ENCODE data around the gene ANO1.

The ANO1 gene

DNA sequence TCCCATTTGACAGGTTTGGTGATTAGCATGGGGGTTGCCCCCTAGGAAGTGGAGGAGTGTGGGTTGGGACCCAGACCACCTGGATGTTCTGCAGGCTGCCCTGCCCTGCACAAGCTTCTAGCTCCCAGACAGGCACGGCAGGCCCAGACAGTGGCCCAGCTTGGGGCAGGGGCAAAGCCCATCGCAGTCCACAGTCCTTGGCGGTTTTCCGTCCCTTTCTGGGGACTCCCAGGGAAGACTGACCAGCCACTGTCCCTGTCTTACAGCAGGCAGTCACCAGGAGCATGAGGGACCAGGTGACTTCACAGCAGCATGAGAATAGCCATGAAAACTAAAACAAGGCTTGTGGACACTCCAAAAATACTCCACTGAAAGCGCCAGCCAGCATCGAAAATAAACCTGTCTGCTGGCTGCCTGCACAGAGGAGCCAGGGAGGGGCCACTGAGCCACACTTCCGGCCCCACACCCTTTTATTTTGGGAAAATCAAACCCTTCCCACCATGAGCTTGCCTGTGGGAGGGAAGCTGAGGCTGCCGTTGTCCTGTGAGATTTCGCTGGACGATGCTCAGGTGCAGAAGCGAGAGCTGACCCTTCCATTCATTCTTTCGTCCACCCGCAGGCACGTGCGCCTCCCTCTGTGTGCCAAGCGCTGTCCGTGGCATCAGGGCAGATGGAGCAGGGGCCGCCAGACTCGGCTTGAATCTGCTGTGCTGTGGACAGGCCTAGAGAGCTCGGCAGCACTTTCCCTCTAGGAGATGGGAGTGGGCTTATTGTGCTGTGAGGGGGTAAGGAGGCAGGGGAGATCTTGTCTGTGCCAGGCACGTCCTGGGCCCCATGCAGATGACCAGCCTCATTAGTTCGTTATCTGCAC lies 153.0 kb downstream of the ANO1 start:
- Histone ChIP-seq H4K8ac (ENCODE audit: low read depth, low read length) (peak overlapping the region; percentile 4), H3K23ac (ENCODE audit: low read length) (no peak overlapping the region), H4K12ac (ENCODE audit: low read depth, low read length) (no peak overlapping the region), H3K9ac (ENCODE audit: low read length) (no peak overlapping the region), H3K9me3 (ENCODE audit: insufficient read depth, low read depth, low read length) (no peaks in the 10 kb centered on the region), H2AFZ (ENCODE audit: insufficient read depth, low read length, poor library complexity) (no peak overlapping the region), H3K27ac (ENCODE audit: low read depth, low read length) (no peak overlapping the region), H3K79me2 (ENCODE audit: control insufficient read depth, insufficient read depth, low read length, poor library complexity) (no peaks in the 10 kb centered on the region), H3K27me3 (ENCODE audit: insufficient read depth, low read length) (no peaks in the 10 kb centered on the region), H3K4me2 (ENCODE audit: low read length) (no peak overlapping the region), H3K79me1 (ENCODE audit: low read length) (no peaks in the 10 kb centered on the region), H3K4me1 (ENCODE audit: control insufficient read depth in 1 of 2, insufficient read depth in 2 of 2, low read length in 2 of 2) (peaks cover 1 to 3% of the 10 kb centered on the region in 2 experiments), H3K36me3 (ENCODE audit: control insufficient read depth in 1 of 2, insufficient read depth in 2 of 2, low read length in 2 of 2) (no peaks in the 10 kb centered on the region), H3K4ac (ENCODE audit: low read depth, low read length) (no peak overlapping the region), H2BK12ac (ENCODE audit: low read length) (no peak overlapping the region), H4K91ac (ENCODE audit: low read depth, low read length) (peak overlapping the region; percentile 71), H3K18ac (ENCODE audit: low read length) (no peak overlapping the region), H3K4me3 (ENCODE audit: low read depth, low read length) (no peak overlapping the region), H3K14ac (ENCODE audit: low read length) (no peak overlapping the region), H2BK120ac (ENCODE audit: insufficient read depth, low read length, poor library complexity) (no peak overlapping the region), H2AK5ac (ENCODE audit: low read length) (no peak overlapping the region), H2BK5ac (ENCODE audit: low read depth, low read length, poor library complexity) (no peak overlapping the region)
- no peak for DNase-seq
- WGBS (ENCODE audit: extremely low coverage, insufficient coverage, insufficient read length) = no CpG with 5 or more reads among the region's 22 CpGs

DNA sequence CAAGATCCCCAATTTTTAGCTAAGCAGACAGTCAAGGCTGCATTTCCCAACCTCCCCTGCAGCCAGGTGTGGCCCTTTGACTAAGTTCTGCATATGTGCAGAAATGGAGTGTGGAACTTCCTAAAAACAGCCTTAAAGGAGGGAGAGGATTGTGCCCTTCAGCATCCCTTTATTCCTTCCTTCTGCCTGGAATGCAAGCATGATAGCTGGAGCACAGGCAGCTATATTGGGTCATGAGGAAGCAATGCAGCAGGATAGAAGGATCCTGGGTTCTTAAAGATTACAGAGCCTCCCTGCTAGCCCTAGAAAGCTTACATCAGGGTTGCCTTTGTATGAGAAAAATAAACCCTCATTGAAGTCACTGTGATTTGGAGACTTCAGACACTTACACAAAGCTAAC lies 154.9 kb downstream of the ANO1 start:
- no peak for DNase-seq
- Histone ChIP-seq H3K4me3 (ENCODE audit: low read depth, low read length) (no peak overlapping the region), H2BK5ac (ENCODE audit: low read depth, low read length, poor library complexity) (no peak overlapping the region), H2BK120ac (ENCODE audit: insufficient read depth, low read length, poor library complexity) (no peak overlapping the region), H3K79me2 (ENCODE audit: control insufficient read depth, insufficient read depth, low read length, poor library complexity) (no peaks in the 10 kb centered on the region), H3K9me3 (ENCODE audit: insufficient read depth, low read depth, low read length) (no peaks in the 10 kb centered on the region), H2AFZ (ENCODE audit: insufficient read depth, low read length, poor library complexity) (no peak overlapping the region), H4K91ac (ENCODE audit: low read depth, low read length) (no peak overlapping the region), H3K18ac (ENCODE audit: low read length) (no peak overlapping the region), H3K4me1 (ENCODE audit: control insufficient read depth in 1 of 2, insufficient read depth in 2 of 2, low read length in 2 of 2) (no peaks in the 10 kb centered on the region), H3K14ac (ENCODE audit: low read length) (no peak overlapping the region), H3K4me2 (ENCODE audit: low read length) (no peak overlapping the region), H2AK5ac (ENCODE audit: low read length) (no peak overlapping the region), H3K36me3 (ENCODE audit: control insufficient read depth in 1 of 2, insufficient read depth in 2 of 2, low read length in 2 of 2) (no peaks in the 10 kb centered on the region), H3K79me1 (ENCODE audit: low read length) (no peaks in the 10 kb centered on the region), H3K9ac (ENCODE audit: low read length) (no peak overlapping the region), H3K23ac (ENCODE audit: low read length) (no peak overlapping the region), H4K8ac (ENCODE audit: low read depth, low read length) (no peak overlapping the region), H3K27ac (ENCODE audit: low read depth, low read length) (no peak overlapping the region), H4K12ac (ENCODE audit: low read depth, low read length) (no peak overlapping the region), H2BK12ac (ENCODE audit: low read length) (no peak overlapping the region), H3K27me3 (ENCODE audit: insufficient read depth, low read length) (no peaks in the 10 kb centered on the region), H3K4ac (ENCODE audit: low read depth, low read length) (no peak overlapping the region)

DNA sequence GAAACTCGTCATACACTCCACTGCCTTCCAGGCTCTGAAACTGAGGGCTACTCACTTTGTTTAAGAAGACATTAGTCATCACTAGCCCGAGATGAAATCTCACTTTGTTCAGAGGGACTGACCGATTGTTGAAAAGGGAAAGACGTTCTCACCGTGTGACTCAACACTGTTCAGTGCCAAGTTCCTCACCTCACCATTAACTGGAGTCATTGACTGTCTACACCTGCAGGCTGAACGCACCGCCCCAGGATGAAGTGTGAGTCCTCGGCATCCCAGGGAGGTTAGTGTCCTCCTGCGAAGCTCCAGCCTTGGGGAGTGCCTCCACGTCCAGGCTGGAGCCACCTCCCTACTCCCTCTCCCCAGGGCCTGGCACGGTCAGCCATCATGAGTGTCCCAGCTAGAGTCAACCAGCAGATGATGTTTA lies 155.4 kb downstream of the ANO1 start:
- peak; percentile 90 to 94 for DNase-seq
- Histone ChIP-seq H4K8ac (ENCODE audit: low read depth, low read length) (no peak overlapping the region), H3K9me3 (ENCODE audit: insufficient read depth, low read depth, low read length) (no peaks in the 10 kb centered on the region), H3K18ac (ENCODE audit: low read length) (no peak overlapping the region), H3K4me2 (ENCODE audit: low read length) (no peak overlapping the region), H2BK120ac (ENCODE audit: insufficient read depth, low read length, poor library complexity) (no peak overlapping the region), H4K12ac (ENCODE audit: low read depth, low read length) (no peak overlapping the region), H3K27me3 (ENCODE audit: insufficient read depth, low read length) (no peaks in the 10 kb centered on the region), H2BK5ac (ENCODE audit: low read depth, low read length, poor library complexity) (no peak overlapping the region), H3K79me2 (ENCODE audit: control insufficient read depth, insufficient read depth, low read length, poor library complexity) (no peaks in the 10 kb centered on the region), H4K91ac (ENCODE audit: low read depth, low read length) (no peak overlapping the region), H2AFZ (ENCODE audit: insufficient read depth, low read length, poor library complexity) (no peak overlapping the region), H3K14ac (ENCODE audit: low read length) (no peak overlapping the region), H2BK12ac (ENCODE audit: low read length) (no peak overlapping the region), H3K27ac (ENCODE audit: low read depth, low read length) (no peak overlapping the region), H3K4me3 (ENCODE audit: low read depth, low read length) (no peak overlapping the region), H3K36me3 (ENCODE audit: control insufficient read depth in 1 of 2, insufficient read depth in 2 of 2, low read length in 2 of 2) (no peaks in the 10 kb centered on the region), H3K4ac (ENCODE audit: low read depth, low read length) (no peak overlapping the region), H3K79me1 (ENCODE audit: low read length) (no peaks in the 10 kb centered on the region), H3K9ac (ENCODE audit: low read length) (no peak overlapping the region), H2AK5ac (ENCODE audit: low read length) (no peak overlapping the region), H3K4me1 (ENCODE audit: control insufficient read depth in 1 of 2, insufficient read depth in 2 of 2, low read length in 2 of 2) (no peaks in the 10 kb centered on the region), H3K23ac (ENCODE audit: low read length) (no peak overlapping the region)
- WGBS (ENCODE audit: extremely low coverage, insufficient coverage, insufficient read length) = no CpG with 5 or more reads among the region's 11 CpGs

DNA sequence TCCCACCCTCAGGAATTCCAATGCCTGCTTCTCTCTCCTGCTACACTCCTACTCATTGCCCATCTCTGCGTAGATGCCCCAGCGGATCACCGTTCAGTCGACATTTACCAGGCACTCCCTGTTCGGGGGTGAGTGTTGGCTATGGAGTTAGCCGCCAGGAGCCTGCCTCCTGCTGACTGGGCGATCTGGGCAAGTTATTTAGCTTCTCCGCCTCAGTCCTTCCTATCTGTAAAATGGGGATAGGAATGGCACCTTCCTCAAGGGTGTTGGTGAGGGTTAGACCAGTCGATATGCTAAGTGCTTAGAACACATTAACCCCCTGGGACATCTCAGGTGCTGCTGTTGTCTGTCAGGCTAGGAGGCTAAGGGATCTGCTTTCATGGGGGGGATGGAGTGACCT lies 155.8 kb downstream of the ANO1 start:
- Histone ChIP-seq H3K9ac (ENCODE audit: low read length) (no peak overlapping the region), H4K8ac (ENCODE audit: low read depth, low read length) (no peak overlapping the region), H3K4ac (ENCODE audit: low read depth, low read length) (no peak overlapping the region), H3K9me3 (ENCODE audit: insufficient read depth, low read depth, low read length) (no peaks in the 10 kb centered on the region), H3K36me3 (ENCODE audit: control insufficient read depth in 1 of 2, insufficient read depth in 2 of 2, low read length in 2 of 2) (no peaks in the 10 kb centered on the region), H3K4me2 (ENCODE audit: low read length) (no peak overlapping the region), H3K79me1 (ENCODE audit: low read length) (no peaks in the 10 kb centered on the region), H3K4me3 (ENCODE audit: low read depth, low read length) (no peak overlapping the region), H2AFZ (ENCODE audit: insufficient read depth, low read length, poor library complexity) (no peak overlapping the region), H3K79me2 (ENCODE audit: control insufficient read depth, insufficient read depth, low read length, poor library complexity) (no peaks in the 10 kb centered on the region), H3K23ac (ENCODE audit: low read length) (no peak overlapping the region), H4K12ac (ENCODE audit: low read depth, low read length) (no peak overlapping the region), H2AK5ac (ENCODE audit: low read length) (no peak overlapping the region), H3K18ac (ENCODE audit: low read length) (no peak overlapping the region), H2BK120ac (ENCODE audit: insufficient read depth, low read length, poor library complexity) (no peak overlapping the region), H3K4me1 (ENCODE audit: control insufficient read depth in 1 of 2, insufficient read depth in 2 of 2, low read length in 2 of 2) (no peaks in the 10 kb centered on the region), H2BK12ac (ENCODE audit: low read length) (no peak overlapping the region), H3K14ac (ENCODE audit: low read length) (no peak overlapping the region), H2BK5ac (ENCODE audit: low read depth, low read length, poor library complexity) (no peak overlapping the region), H3K27me3 (ENCODE audit: insufficient read depth, low read length) (no peaks in the 10 kb centered on the region), H3K27ac (ENCODE audit: low read depth, low read length) (no peak overlapping the region), H4K91ac (ENCODE audit: low read depth, low read length) (no peak overlapping the region)
- WGBS (ENCODE audit: extremely low coverage, insufficient coverage, insufficient read length) = no CpG with 5 or more reads among the region's 9 CpGs
- DNase-seq = no peak

Measured in trophoblast cell (in vitro differentiated cells and primary cell).